Spleen (tissue), 7 donors: Measurements from ENCODE around the gene AGER.

Source experiments
- CTCF ChIP-seq, 11 experiments: fragments of 200-600 bp in 7 of 11; fragments of 450-650 bp in 4 of 11; sonication (generic) in 4 of 11; IDR thresholded peaks in 8 of 11; conservative IDR thresholded peaks in 3 of 11; 1 replicate in 7 of 11; 2 replicates in 4 of 11; pipeline versions ENCODE4 v1.4.0 to v1.8.0; 2016 to 2021; ENCODE audit warnings: antibody characterized with exemption in 11 of 11, inconsistent platforms in 4 of 11, mild to moderate bottlenecking in 1 of 11
- POLR2A ChIP-seq, 3 donors: fragments of 450-650 bp; IDR thresholded peaks; one replicate each; pipeline ENCODE4 v1.5.1; 2017; ENCODE audit warnings: antibody characterized with exemption in 3 of 3, mild to moderate bottlenecking in 1 of 3
- donor health status: DM: no; HTN: no; CAD: no; lungs with moderate emphysema.
- donor health status: DM: no; HTN: no; CAD: no.
- donor health status: DM: no; HTN: no; CAD: no.

GRCh38 chr6:32146687-32147086, 37.4 kb downstream of the AGER start:
- TF ChIP-seq CTCF (IDR thresholded peaks at IDR 0.05 in 8 of 11, conservative IDR thresholded peaks at IDR 0.05 in 3 of 11) = no peak
- TF ChIP-seq POLR2A (IDR thresholded peaks at IDR 0.05) = no peak
